Neural crest cell (in vitro differentiated cells): ENCODE measurements around the gene COG2. TPM values are rescaled to one million over a fixed set of nuclear protein-coding genes. Genes with fewer than 3 reads are reported as not detected.
"Not testable (repeated sequence)": the region's sequence is repeated elsewhere in the genome, so short reads cannot be mapped to it uniquely, and the experiment has no call there.

ENCODE experiments used
- DNase-seq: peaks from one replicate; pipeline ENCODE4 v3.0.0; 2021; ENCODE audit warnings: low read depth, mixed read lengths, low spot score
- H3K27ac Mint-ChIP-seq: one replicate; pipeline ENCODE4 v1.8.0; 2021; ENCODE audit warnings: mild to moderate bottlenecking, mixed read lengths; ENCODE audit not compliant: unreplicated experiment
- H3K27me3 Mint-ChIP-seq: 2 replicates; pipeline ENCODE4 v1.8.0; 2021; ENCODE audit warnings: low read depth, mild to moderate bottlenecking, mixed read lengths
- H3K36me3 Mint-ChIP-seq: 2 replicates; pipeline ENCODE4 v1.8.0; 2021; ENCODE audit warnings: low read depth, mild to moderate bottlenecking, mixed read lengths
- H3K4me1 Mint-ChIP-seq: 2 replicates; pipeline ENCODE4 v1.8.0; 2021; ENCODE audit warnings: mixed read lengths
- H3K4me3 Mint-ChIP-seq: one replicate; pipeline ENCODE4 v1.8.0; 2021; ENCODE audit warnings: mild to moderate bottlenecking, mixed read lengths
- H3K9me3 Mint-ChIP-seq: 2 replicates; pipeline ENCODE4 v1.8.0; 2021; ENCODE audit warnings: mixed read lengths
- total RNA-seq: library from RNA; stranded (reverse); gene quantifications from 2 replicates; pipeline ENCODE4 v1.2.1, GENCODE V29; 2021
- TF ChIP-seq, protein P1 (sequence below): fragments of 200-600 bp; sonication (generic); conservative IDR thresholded peaks from 2 replicates; pipeline ENCODE4 v1.5.0; 2021; ENCODE audit warnings: antibody characterized with exemption, mild to moderate bottlenecking

Gene COG2
- total RNA-seq, 1 donor from 2014 or later = 38.2 TPM

DNA sequence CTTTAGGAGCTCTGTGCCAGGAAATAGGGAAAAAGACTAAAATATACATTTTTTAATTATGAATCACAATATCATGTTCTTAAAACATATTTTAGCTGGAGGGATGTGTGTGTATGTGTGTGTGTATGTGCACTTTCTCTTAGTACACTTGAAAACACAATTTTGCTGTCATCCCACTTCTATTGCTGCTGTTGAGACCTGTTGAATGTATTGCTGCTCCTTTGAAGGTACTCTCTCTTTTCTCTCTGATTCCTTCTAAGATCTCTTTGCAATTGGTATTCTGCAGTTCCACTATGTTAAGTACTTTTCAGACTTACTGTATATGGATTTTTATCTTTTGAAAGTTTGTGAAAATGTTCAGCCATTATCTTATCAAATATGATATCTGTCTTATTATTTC, 43.5 kb upstream of the COG2 start:
- no peak for DNase-seq
- Mint-ChIP-seq H3K9me3 (peaks cover 8% of the 10 kb centered on the region), H3K27me3 (no peaks in the 10 kb centered on the region), H3K27ac (no peak overlapping the region), H3K4me3 (no peak overlapping the region), H3K36me3 (no peaks in the 10 kb centered on the region), H3K4me1 (no peaks in the 10 kb centered on the region)
- TF ChIP-seq, protein P1, sequence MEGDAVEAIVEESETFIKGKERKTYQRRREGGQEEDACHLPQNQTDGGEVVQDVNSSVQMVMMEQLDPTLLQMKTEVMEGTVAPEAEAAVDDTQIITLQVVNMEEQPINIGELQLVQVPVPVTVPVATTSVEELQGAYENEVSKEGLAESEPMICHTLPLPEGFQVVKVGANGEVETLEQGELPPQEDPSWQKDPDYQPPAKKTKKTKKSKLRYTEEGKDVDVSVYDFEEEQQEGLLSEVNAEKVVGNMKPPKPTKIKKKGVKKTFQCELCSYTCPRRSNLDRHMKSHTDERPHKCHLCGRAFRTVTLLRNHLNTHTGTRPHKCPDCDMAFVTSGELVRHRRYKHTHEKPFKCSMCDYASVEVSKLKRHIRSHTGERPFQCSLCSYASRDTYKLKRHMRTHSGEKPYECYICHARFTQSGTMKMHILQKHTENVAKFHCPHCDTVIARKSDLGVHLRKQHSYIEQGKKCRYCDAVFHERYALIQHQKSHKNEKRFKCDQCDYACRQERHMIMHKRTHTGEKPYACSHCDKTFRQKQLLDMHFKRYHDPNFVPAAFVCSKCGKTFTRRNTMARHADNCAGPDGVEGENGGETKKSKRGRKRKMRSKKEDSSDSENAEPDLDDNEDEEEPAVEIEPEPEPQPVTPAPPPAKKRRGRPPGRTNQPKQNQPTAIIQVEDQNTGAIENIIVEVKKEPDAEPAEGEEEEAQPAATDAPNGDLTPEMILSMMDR = no peak

DNA sequence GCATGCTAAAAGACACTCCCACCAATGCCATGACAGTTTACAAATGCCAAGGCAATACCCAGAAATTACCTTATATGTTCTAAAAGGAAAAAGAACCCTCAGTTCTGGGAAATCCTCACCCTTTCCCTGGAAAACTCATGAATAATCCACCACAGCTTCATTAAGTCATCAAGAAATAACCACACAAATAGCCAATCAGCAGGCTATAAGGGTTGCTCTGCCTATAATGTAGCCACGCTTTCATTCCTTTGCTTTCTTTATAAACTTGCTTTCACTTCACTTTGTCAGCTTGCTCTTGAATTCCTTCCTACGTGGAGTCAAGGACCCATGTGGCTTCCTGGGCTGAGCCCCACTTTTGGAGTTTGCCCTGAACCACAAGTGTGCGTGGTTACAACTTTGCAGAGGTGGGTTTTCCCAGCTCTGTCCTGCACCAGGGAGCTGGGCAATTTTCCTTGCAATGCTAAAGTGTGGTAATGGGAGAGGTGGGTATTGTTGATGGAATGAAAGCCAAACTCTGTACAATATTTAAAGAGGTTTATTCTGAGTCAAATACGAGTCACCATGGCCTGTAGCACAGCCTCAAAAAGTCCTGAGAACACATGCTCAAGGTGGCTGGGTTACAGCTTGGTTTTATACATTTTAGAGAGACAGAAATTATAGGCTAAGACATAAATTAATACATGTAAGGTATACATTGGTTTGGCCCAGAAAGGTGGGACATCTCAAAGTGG, 42.2 kb upstream of the COG2 start:
- DNase-seq = no peak
- no peak overlapping the region for H3K4me3 Mint-ChIP-seq
- no peaks in the 10 kb centered on the region for H3K4me1 Mint-ChIP-seq
- TF ChIP-seq, protein P1 = no peak
- H3K27me3 Mint-ChIP-seq = no peaks in the 10 kb centered on the region
- peaks cover 8% of the 10 kb centered on the region for H3K9me3 Mint-ChIP-seq
- no peak overlapping the region for H3K27ac Mint-ChIP-seq
- no peaks in the 10 kb centered on the region for H3K36me3 Mint-ChIP-seq

DNA sequence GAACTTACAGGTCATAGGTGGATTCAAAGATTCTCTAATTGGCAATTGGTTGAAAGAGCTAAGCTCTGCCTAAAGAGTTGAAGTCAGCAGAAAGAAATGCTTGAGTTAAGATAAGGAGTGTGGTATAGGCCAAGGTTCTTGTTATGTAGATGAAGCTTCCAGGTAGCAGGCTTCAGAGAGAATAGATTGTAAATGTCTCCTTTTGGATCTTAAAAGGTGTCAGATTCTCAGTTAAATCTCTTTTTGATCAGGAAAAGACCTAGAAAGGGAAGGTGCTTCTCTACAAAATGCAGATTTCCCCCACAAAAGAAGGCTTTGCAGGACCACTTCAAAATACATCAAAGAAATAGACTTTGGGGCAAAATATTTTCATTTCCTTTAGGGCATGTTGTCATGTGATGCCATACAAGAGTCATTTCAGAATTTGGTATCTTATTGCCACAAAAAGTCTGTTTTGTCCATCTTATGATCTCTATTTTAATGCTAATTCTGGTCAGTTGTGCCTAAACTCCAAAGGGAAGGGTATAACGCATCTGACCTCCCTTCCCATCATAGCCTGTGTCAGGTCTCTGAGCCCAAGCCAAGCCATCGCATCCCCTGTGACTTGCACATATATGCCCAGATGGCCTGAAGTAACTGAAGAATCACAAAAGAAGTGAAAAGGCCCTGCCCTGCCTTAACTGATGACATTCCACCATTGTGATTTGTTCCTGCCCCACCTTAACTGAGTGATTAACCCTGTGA, 41.5 kb upstream of the COG2 start:
- DNase-seq, H3K27ac Mint-ChIP-seq, H3K9me3 Mint-ChIP-seq, H3K36me3 Mint-ChIP-seq, H3K27me3 Mint-ChIP-seq, H3K4me3 Mint-ChIP-seq, H3K4me1 Mint-ChIP-seq: not testable (repeated sequence)

DNA sequence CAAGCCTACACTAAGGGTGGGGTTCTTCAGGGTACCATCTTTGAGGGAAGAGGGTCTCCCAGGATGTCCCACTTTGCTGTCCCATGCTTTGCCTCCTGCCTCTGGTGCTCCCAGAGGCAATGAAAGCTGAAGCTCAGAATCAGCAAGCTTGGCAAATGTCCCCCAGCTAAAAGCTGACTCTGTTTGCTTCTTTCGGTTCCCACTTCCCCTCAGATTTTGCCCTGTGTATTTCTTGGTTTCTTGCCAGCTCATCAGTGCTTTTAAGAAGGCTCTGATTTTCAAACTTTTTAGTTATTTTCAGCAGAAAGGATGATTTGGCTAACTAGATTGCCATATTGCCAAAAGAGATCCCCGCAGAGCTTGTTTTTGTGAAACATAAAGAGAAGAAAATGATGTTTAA, 33.1 kb upstream of the COG2 start:
- H3K27ac Mint-ChIP-seq = no peak overlapping the region
- no peak overlapping the region for H3K4me3 Mint-ChIP-seq
- TF ChIP-seq, protein P1 = no peak

DNA sequence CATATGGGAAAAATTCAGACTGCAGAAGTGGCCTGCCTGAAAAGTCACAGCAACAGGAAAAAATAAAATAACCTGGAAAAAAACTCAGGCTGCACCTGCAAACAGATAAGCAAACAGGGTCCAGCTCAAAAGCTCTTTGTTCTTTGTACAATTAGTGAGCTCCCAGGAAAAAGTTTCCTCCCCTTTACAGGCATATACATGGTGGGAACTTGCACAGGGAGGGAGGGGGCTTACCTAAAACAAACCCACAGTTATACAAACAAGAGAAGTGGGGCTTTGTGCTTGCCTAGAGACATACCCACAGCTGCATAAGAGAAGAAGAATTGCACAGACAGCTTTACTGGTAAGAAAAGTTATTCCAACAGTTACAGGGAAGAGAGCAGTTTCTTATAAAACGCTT, 31.7 kb upstream of the COG2 start:
- Mint-ChIP-seq H3K36me3 (no peaks in the 10 kb centered on the region), H3K27me3 (no peaks in the 10 kb centered on the region), H3K9me3 (no peaks in the 10 kb centered on the region), H3K27ac (no peak overlapping the region), H3K4me3 (no peak overlapping the region), H3K4me1 (peaks cover 17% of the 10 kb centered on the region)
- TF ChIP-seq, protein P1 = no peak
- no peak for DNase-seq

More for the DNA sequence above, 33.1 kb upstream of the COG2 start:
- Mint-ChIP-seq H3K36me3 (no peaks in the 10 kb centered on the region), H3K27me3 (no peaks in the 10 kb centered on the region), H3K9me3 (no peaks in the 10 kb centered on the region), H3K4me1 (peaks cover 17% of the 10 kb centered on the region)
- DNase-seq = no peak
